K562 (cell line): ENCODE results near the gene NOL12. TPM values are rescaled to one million over a fixed set of nuclear protein-coding genes. Genes with fewer than 3 reads are reported as not detected.

Experiments
- CBFA2T3 ChIP-seq: fragments of 450-650 bp; IDR thresholded peaks from 2 replicates; pipeline ENCODE4 v1.6.1; 2017
- CHD2 ChIP-seq: IDR thresholded peaks from 2 replicates; pipeline ENCODE4 v1.6.1; 2011; ENCODE audit warnings: low read depth, low read length
- CREM ChIP-seq: IDR thresholded peaks from 2 replicates; pipeline ENCODE4 v1.6.1; 2014; ENCODE audit warnings: antibody characterized with exemption, low read depth
- CTBP1 ChIP-seq: fragments of 450-650 bp; IDR thresholded peaks from 2 replicates; pipeline ENCODE4 v1.6.1; 2016; ENCODE audit warnings: borderline replicate concordance
- MAX ChIP-seq: sonication (generic); formaldehyde crosslinking; IDR thresholded peaks from 2 replicates; pipeline ENCODE4 v1.9.0; 2022; ENCODE audit warnings: mild to moderate bottlenecking, missing genetic modification reagents
- MCM5 ChIP-seq: fragments of 450-650 bp; IDR thresholded peaks from 2 replicates; pipeline ENCODE4 v1.6.1; 2016; ENCODE audit warnings: low read depth
- MED1 ChIP-seq: sonication (generic); formaldehyde crosslinking; IDR thresholded peaks from 2 replicates; pipeline ENCODE4 v1.8.1; 2023; ENCODE audit warnings: missing genetic modification reagents, borderline replicate concordance
- RB1 ChIP-seq: fragments of 450-650 bp; IDR thresholded peaks from 2 replicates; pipeline ENCODE4 v1.6.1; 2017; ENCODE audit warnings: low read depth, mild to moderate bottlenecking
- RBBP5 ChIP-seq: fragments of 200-600 bp; sonication (generic); IDR thresholded peaks from 2 replicates; pipeline ENCODE4 v1.6.1; 2012; ENCODE audit warnings: borderline replicate concordance, mild to moderate bottlenecking, low read length, control low read depth, inconsistent platforms; ENCODE audit not compliant: insufficient read depth, poor library complexity, severe bottlenecking
- SIN3B ChIP-seq: fragments of 450-650 bp; IDR thresholded peaks from 2 replicates; pipeline ENCODE4 v1.6.1; 2017; ENCODE audit warnings: low read depth, mild to moderate bottlenecking, moderate library complexity
- SIX5 ChIP-seq, 2 experiments: IDR thresholded peaks; 2 replicates each; pipeline ENCODE4 v1.6.1; 2011; ENCODE audit warnings: low read length in 2 of 2, borderline replicate concordance in 1 of 2, low read depth in 1 of 2, mild to moderate bottlenecking in 1 of 2, moderate library complexity in 1 of 2; ENCODE audit not compliant: insufficient read depth in 1 of 2
- SMAD4 ChIP-seq: fragments of 250-450 bp; sonication (Bioruptor Pico); conservative IDR thresholded peaks from 2 replicates; pipeline ENCODE4 v1.8.0; 2021; ENCODE audit warnings: inconsistent platforms, mild to moderate bottlenecking, moderate library complexity
- SP1 ChIP-seq: sonication (generic); formaldehyde crosslinking; IDR thresholded peaks from 2 replicates; pipeline ENCODE4 v1.8.1; 2022; ENCODE audit warnings: mild to moderate bottlenecking, missing genetic modification reagents
- THAP7 ChIP-seq: fragments of 250-450 bp; sonication (Bioruptor Pico); IDR thresholded peaks from 2 replicates; pipeline ENCODE4 v1.5.0; 2021
- TOE1 ChIP-seq, 2 experiments: fragments of 450-650 bp in 1 of 2; sonication (generic) in 1 of 2; formaldehyde crosslinking in 1 of 2; IDR thresholded peaks; 2 replicates each; pipeline versions ENCODE4 v1.7.1 to v1.8.0; 2016 to 2022; ENCODE audit warnings: borderline replicate concordance in 2 of 2, mild to moderate bottlenecking in 2 of 2, antibody characterized with exemption in 1 of 2, inconsistent platforms in 1 of 2, low read depth in 1 of 2, missing genetic modification reagents in 1 of 2, moderate library complexity in 1 of 2
- ZNF316 ChIP-seq: fragments of 450-650 bp; IDR thresholded peaks from 2 replicates; pipeline ENCODE4 v1.6.1; 2016
- ZNF639 ChIP-seq, 2 experiments: fragments of 200-800 bp in 1 of 2; sonication (Bioruptor generic) in 1 of 2; sonication (generic) in 1 of 2; formaldehyde crosslinking in 1 of 2; IDR thresholded peaks in 1 of 2; conservative IDR thresholded peaks in 1 of 2; 2 replicates each; pipeline versions ENCODE4 v1.5.0 to v1.6.1; 2016 to 2020; ENCODE audit warnings: missing compliant biosample characterization in 1 of 2, missing genetic modification characterization in 1 of 2, missing genetic modification reagents in 1 of 2
- ZSCAN32 ChIP-seq: fragments of 450-650 bp; formaldehyde crosslinking; IDR thresholded peaks from 2 replicates; pipeline ENCODE4 v1.4.0; 2020; ENCODE audit warnings: mild to moderate bottlenecking, moderate library complexity
- polyA plus RNA-seq, 8 experiments: library from polyadenylated mRNA; depleted of rRNA in 4 of 8; stranded (reverse) in 5 of 8; unstranded in 3 of 8; fragments of >200 nt; fragmentation: Nextera tagmentation in 2 of 8; fragmentation: Illumina TruSeq in 1 of 8; extraction: Ambion mirVana in 2 of 8; extraction: Trizol in 1 of 8; gene quantifications; 2 replicates each; pipeline versions ENCODE4 v1.2.1 to v1.2.3, GENCODE V29; 2011 to 2014; ENCODE audit warnings: inconsistent platforms in 1 of 8, missing spikeins in 1 of 8
- total RNA-seq, 7 experiments: library from RNA; depleted of rRNA in 6 of 7; stranded (reverse); fragments of >200 nt in 6 of 7; fragmentation: Illumina TruSeq in 2 of 7; extraction: Trizol in 2 of 7; gene quantifications; 2 replicates each; pipeline versions ENCODE4 v1.2.1 to v1.2.3, GENCODE V29; 2011 to 2021; ENCODE audit warnings: low replicate concordance in 1 of 7

The NOL12 gene
- total and polyA plus RNA-seq, 9 of the 15 experiments (the other 6 are each of a cell fraction or from before 2014, with no cell fraction given), result 2.8 to 40.9 (median 28.5) TPM

- peak; percentile 69 for TF ChIP-seq RBBP5
- TF ChIP-seq MAX, result peak; percentile 80
- TF ChIP-seq SIX5 (IDR thresholded peaks at IDR 0.05; ENCODE audit: borderline replicate concordance in 1 of 2, insufficient read depth in 1 of 2, low read depth in 1 of 2, low read length in 2 of 2), result no peak
- TF ChIP-seq MED1, result no peak
- TF ChIP-seq ZNF316, result no peak
- peak in 1 of 2 experiments; percentile 61; a peak in 2 of 4 replicates for TF ChIP-seq ZNF639 (CRISPR knock-in tag; conservative IDR thresholded peaks at IDR 0.05 in 1 of 2, IDR thresholded peaks at IDR 0.05 in 1 of 2)
- peak; percentile 61 for TF ChIP-seq SMAD4 (CRISPR knock-in tag)
- TF ChIP-seq CTBP1, result peak; percentile 94
- peak; percentile 72 for TF ChIP-seq RB1
- peak; percentile 46; the same call in 1 of the 2 replicates for TF ChIP-seq SP1 (CRISPR knock-in tag)
- no peak for TF ChIP-seq TOE1 (IDR thresholded peaks at IDR 0.05; ENCODE audit: borderline replicate concordance)
- no peak for TF ChIP-seq TOE1 (CRISPR knock-in tag; IDR thresholded peaks at IDR 0.05; ENCODE audit: borderline replicate concordance, low read depth)
- peak; percentile 85 for TF ChIP-seq CREM
- no peak for TF ChIP-seq MCM5
- 0 out of 2 replicates have a peak, but pooled peaks have one; percentile 33 for TF ChIP-seq THAP7
- TF ChIP-seq ZSCAN32 (CRISPR knock-in tag), result no peak
- TF ChIP-seq SIN3B, result peak; percentile 53; the same call in 1 of the 2 replicates
- TF ChIP-seq CBFA2T3, result no peak
- TF ChIP-seq CHD2, result peak; percentile 74
Observed at GRCh38 chr22:37658133-37659065, 27.7 kb upstream of the NOL12 start, which contains the start of gene PDXP (continued).
